BLaER1 treated with 17β-estradiol and CSF1 and Interleukin-3, amounts not matched to agents 10 nM and 100 nM (cell line): Measurements from ENCODE around the gene TBRG4.

Experiments
- H3K27ac ChIP-seq, 11 experiments: shearing (Covaris generic); formaldehyde crosslinking; 2 replicates each; pipeline ENCODE4 v1.8.1; 2022
- H3K27me3 ChIP-seq, 11 experiments: shearing (Covaris generic); formaldehyde crosslinking; 2 replicates each; pipeline ENCODE4 v1.8.1; 2022
- H3K36me3 ChIP-seq, 11 experiments: shearing (Covaris generic); formaldehyde crosslinking; 2 replicates each; pipeline ENCODE4 v1.8.1; 2022
- H3K4me1 ChIP-seq, 10 experiments: shearing (Covaris generic); formaldehyde crosslinking; 2 replicates each; pipeline ENCODE4 v1.8.1; 2022
- H3K4me2 ChIP-seq, 11 experiments: shearing (Covaris generic); formaldehyde crosslinking; 2 replicates each; pipeline ENCODE4 v1.8.1; 2022
- H3K4me3 ChIP-seq, 10 experiments: shearing (Covaris generic); formaldehyde crosslinking; 2 replicates each; pipeline ENCODE4 v1.8.1; 2022
- H3K9ac ChIP-seq, 11 experiments: shearing (Covaris generic); formaldehyde crosslinking; 2 replicates each; pipeline ENCODE4 v1.8.1; 2022
- H3K9me3 ChIP-seq, 11 experiments: shearing (Covaris generic); formaldehyde crosslinking; replicated peaks in 1 of 11; 2 replicates each; pipeline ENCODE4 v1.8.1; 2022
- H4K20me1 ChIP-seq, 11 experiments: shearing (Covaris generic); formaldehyde crosslinking; 2 replicates each; pipeline ENCODE4 v1.8.1; 2022
- Cebpa-rat ChIP-seq, 11 experiments: shearing (Covaris generic); IDR thresholded peaks; 2 replicates each; pipeline ENCODE4 v1.8.1; 2022

Gene TBRG4

GRCh38 chr7:45103958-45104843 is 7.3 kb downstream of the TBRG4 start:
- Histone ChIP-seq H3K4me3 (no peak overlapping the region), H3K9ac (peak overlapping the region in 1 of 11 experiments; percentile 17; a peak in 2 of 22 replicates), H3K4me1 (peaks cover 14 to 32% (median 24%) of the 10 kb centered on the region in 10 experiments), H3K27ac (no peak overlapping the region), H3K4me2 (no peak overlapping the region), H3K36me3 (peaks cover 100% of the 10 kb centered on the region in 11 experiments), H3K27me3 (no peaks in the 10 kb centered on the region), H3K9me3 (no peaks in the 10 kb centered on the region), H4K20me1 (peaks cover 91 to 100% (median 100%) of the 10 kb centered on the region in 11 experiments)
- no peak for TF ChIP-seq Cebpa-rat (IDR thresholded peaks at IDR 0.05)

- no peak for TF ChIP-seq Cebpa-rat (IDR thresholded peaks at IDR 0.05)
- Histone ChIP-seq H3K4me1 (peaks cover 3 to 20% (median 13%) of the 10 kb centered on the region in 10 experiments), H4K20me1 (peaks cover 80 to 100% (median 96%) of the 10 kb centered on the region in 11 experiments), H3K36me3 (peaks cover 97 to 100% (median 100%) of the 10 kb centered on the region in 11 experiments), H3K27me3 (no peaks in the 10 kb centered on the region), H3K9me3 (no peaks in the 10 kb centered on the region), H3K27ac (no peak overlapping the region), H3K9ac (no peak overlapping the region; a peak in 1 of 22 replicates), H3K4me3 (no peak overlapping the region), H3K4me2 (no peak overlapping the region)
Measured at GRCh38 chr7:45102785-45103712, 8.4 kb downstream of the TBRG4 start.

DNA sequence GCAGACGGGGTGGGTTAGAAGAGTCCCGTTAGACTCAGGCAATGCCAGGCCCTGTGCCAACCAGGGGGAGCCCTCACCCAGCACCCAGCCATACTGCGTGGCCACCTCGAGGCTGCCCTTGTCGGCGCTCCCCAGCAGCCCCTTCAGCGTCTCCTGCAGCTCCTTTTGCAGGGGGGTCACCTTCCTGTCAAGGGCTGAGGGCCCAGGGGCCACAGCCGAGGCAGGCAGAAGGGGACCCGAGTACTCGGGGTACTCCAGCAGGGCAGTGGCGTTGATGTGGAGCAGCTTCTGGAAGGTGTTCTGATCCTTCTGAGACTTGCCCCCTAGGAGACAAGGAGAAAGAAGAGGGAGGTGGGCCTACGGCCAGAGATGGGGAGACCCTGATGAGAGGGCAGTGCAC is 9.7 kb downstream of the TBRG4 start:
- no peak overlapping the region for H3K27ac ChIP-seq
- peaks cover 84 to 100% (median 89%) of the 10 kb centered on the region in 11 experiments for H3K36me3 ChIP-seq

DNA sequence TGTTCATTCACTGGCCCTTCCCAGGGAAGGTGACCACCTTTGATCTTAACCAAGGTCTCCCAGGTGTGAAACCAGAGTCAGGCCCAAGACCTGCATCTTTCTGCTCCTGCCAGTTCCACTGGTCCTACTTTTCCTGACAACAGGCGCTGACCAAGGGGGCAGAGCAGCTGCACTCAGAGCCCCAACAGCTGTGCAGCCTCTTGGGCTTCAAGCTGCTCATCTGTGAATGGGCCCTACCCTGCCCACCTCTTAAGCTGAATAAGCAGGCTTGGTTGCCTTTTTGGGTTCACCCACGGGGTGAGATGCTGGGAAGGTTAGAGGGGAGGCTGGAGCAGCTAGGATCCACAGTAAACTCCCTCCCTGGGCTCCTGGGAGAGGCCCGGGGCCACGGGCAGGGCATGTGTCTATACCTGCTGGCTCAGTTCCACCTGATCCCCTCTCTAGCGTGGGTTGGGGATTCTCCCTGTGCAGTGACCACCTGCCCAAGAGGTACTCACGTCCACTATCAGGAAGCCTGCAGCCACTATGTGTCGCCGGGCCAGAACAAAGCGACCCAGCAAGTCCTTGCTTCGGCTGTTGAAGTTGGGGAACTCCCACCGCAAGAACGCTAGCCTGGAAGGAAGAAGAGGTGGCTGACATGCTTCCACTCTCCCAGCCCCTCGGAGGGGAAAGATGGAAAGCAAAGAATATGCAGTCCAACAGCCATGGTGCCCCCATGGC is 10.6 kb downstream of the TBRG4 start:
- no peak for TF ChIP-seq Cebpa-rat (IDR thresholded peaks at IDR 0.05)
- H3K4me1 ChIP-seq: 0 out of 20 replicates have a peak, but pooled peaks cover 0 to under 1% (median 0%) of the 10 kb centered on the region in 10 experiments
- H4K20me1 ChIP-seq: peaks cover 59 to 92% (median 78%) of the 10 kb centered on the region in 11 experiments
- no peak overlapping the region for H3K4me3 ChIP-seq
- H3K36me3 ChIP-seq: peaks cover 76 to 91% (median 81%) of the 10 kb centered on the region in 11 experiments
- no peaks in the 10 kb centered on the region for H3K27me3 ChIP-seq
- H3K4me2 ChIP-seq: no peak overlapping the region
- no peaks in the 10 kb centered on the region for H3K9me3 ChIP-seq
- no peak overlapping the region for H3K27ac ChIP-seq
- H3K9ac ChIP-seq: no peak overlapping the region

More for the DNA sequence above, 9.7 kb downstream of the TBRG4 start:
- peaks cover 67 to 99% (median 86%) of the 10 kb centered on the region in 11 experiments for H4K20me1 ChIP-seq
- no peaks in the 10 kb centered on the region for H3K9me3 ChIP-seq
- H3K4me3 ChIP-seq: no peak overlapping the region
- no peak overlapping the region for H3K9ac ChIP-seq
- peaks cover 0 to 7% (median under 1%) of the 10 kb centered on the region in 10 experiments; a peak in 7 of 20 replicates for H3K4me1 ChIP-seq
- TF ChIP-seq Cebpa-rat (IDR thresholded peaks at IDR 0.05): no peak
- no peaks in the 10 kb centered on the region for H3K27me3 ChIP-seq
- H3K4me2 ChIP-seq: no peak overlapping the region

DNA sequence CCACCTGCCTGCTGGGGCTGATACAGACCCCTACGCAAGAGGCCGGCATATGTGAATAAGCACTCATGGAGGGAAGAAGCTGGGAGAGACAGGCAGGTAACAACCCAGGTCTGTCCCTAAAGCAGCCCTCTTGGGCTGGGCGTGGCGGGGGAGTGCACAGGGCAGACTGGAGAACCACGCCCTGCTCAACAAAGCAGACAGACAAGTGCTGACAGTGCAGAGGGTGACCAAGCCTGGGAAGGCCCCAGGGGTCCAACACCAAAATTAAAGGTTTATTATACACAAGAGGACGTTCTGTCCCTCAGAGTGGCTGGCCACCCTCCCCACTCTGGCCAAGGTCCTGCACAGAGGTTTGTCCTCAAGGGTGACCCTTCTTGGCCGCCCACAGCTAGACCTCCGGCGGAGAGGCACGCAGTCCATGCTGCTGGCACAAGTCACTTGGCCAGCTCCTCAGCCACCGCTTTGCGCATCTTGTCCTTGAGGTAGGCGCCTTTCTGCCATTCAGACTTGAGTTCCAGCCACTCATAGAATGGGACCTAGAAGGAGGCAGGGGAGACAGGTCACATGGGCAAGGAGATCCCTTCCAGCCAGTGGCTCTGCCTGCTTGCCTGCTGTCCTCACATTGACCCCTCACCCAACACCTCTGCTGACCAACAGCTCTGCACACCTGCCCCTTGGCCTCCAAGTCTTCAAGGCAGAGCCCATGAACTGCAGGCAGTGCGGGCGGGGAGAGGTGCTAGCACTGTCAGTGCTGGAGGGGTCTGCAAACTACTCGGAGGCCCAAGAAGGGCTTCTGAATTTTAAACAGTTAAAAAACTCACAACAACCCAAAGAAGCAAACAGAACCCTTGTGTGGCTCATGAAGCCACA is 11.4 kb downstream of the TBRG4 start:
- Histone ChIP-seq H3K4me2 (no peak overlapping the region), H3K9me3 (no peaks in the 10 kb centered on the region), H4K20me1 (peaks cover 51 to 84% (median 70%) of the 10 kb centered on the region in 11 experiments; a peak in 21 of 22 replicates), H3K4me3 (no peak overlapping the region), H3K27me3 (no peaks in the 10 kb centered on the region), H3K9ac (no peak overlapping the region), H3K36me3 (peaks cover 68 to 83% (median 73%) of the 10 kb centered on the region in 11 experiments), H3K27ac (no peak overlapping the region), H3K4me1 (no peaks in the 10 kb centered on the region)
- TF ChIP-seq Cebpa-rat (IDR thresholded peaks at IDR 0.05): no peak

DNA sequence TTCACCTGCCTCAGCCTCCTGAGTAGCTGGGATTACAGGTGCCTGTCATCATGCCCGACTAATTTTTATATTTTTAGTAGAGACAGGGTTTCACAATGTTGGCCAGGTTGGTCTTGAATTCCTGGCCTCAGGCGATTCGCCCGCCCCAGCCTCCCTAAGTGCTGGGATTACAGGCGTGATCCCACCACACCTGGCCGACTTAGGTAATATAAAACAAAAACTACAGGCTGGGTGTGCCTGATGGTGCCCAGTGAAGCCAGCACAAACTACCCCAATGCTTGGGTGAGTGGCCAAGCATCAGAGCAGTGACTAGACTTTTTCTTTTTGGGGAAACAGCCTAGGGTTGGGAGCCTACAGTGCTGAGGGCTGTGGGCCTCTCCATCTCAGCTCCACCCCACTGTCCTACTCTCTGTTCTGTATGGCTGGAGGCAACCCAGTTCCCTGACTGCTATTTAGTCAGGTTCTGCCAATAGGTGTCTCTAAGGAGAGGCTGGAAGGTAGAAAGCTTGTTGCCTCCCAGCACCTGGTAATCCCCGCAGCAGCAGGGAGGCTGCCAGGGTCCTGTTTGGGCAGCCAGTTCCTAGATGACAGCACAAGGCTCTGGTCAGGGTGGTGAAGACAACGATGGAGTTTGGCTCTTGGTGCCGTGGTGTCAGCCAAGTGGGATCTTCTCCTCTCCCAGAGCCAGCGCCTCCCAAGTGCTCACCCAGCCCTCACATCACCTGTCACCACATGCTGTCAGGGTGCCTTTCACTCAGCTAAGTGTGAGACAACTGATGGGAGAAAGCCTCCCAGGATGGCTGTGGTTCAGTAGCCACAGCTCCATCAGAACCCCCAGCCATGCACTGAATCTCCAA is 12.3 kb downstream of the TBRG4 start:
- no peak overlapping the region for H3K4me2 ChIP-seq
- no peak overlapping the region for H3K4me3 ChIP-seq
- H4K20me1 ChIP-seq: peaks cover 42 to 75% (median 61%) of the 10 kb centered on the region in 11 experiments; a peak in 21 of 22 replicates
- H3K9me3 ChIP-seq: peaks cover 0 to 5% (median 3%) of the 10 kb centered on the region in 11 experiments; a peak in 3 of 22 replicates
- peaks cover 59 to 74% (median 64%) of the 10 kb centered on the region in 11 experiments for H3K36me3 ChIP-seq
- H3K9ac ChIP-seq: no peak overlapping the region
- no peaks in the 10 kb centered on the region for H3K27me3 ChIP-seq
- no peaks in the 10 kb centered on the region for H3K4me1 ChIP-seq
- no peak for TF ChIP-seq Cebpa-rat (IDR thresholded peaks at IDR 0.05)
- H3K27ac ChIP-seq: no peak overlapping the region

- no peak overlapping the region for H3K4me2 ChIP-seq
Measured at GRCh38 chr7:45092931-45093235, 18.6 kb downstream of the TBRG4 start.

More at GRCh38 chr7:45092931-45093235, 18.6 kb downstream of the TBRG4 start:
- TF ChIP-seq Cebpa-rat (IDR thresholded peaks at IDR 0.05): no peak
- Histone ChIP-seq H4K20me1 (peaks cover 0 to 15% (median 0%) of the 10 kb centered on the region in 11 experiments; a peak in 4 of 22 replicates), H3K9me3 (peaks cover 0 to 15% (median 10%) of the 10 kb centered on the region in 11 experiments; a peak in 8 of 22 replicates), H3K9ac (no peak overlapping the region), H3K27ac (no peak overlapping the region), H3K4me3 (no peak overlapping the region), H3K27me3 (peaks cover 7 to 19% (median 13%) of the 10 kb centered on the region in 11 experiments; a peak in 18 of 22 replicates), H3K36me3 (peaks cover 0 to 11% (median under 1%) of the 10 kb centered on the region in 11 experiments; a peak in 8 of 22 replicates), H3K4me1 (peaks cover 0 to 13% (median 7%) of the 10 kb centered on the region in 10 experiments; a peak in 10 of 20 replicates)
